Activated CD4-positive, CD25-positive, alpha-beta regulatory T cell treated with anti-CD3 and anti-CD28 coated beads, Interleukin-2, amount 50 U/mL, for 24 hours (primary cell): ENCODE results near the gene CUL3.

ENCODE experiments used
- ATAC-seq, 2 donors: fragments of 150-1000 bp; cut with Tn5 transposase; one replicate each; pipeline ENCODE4 v1.10.0; 2021; ENCODE audit warnings: mild to moderate bottlenecking in 1 of 2, moderate library complexity in 1 of 2

CUL3 gene

GRCh38 chr2:224469374-224469964 is 115.7 kb downstream of the CUL3 start:
- ATAC-seq: no peak

GRCh38 chr2:224466304-224466895 is 118.8 kb downstream of the CUL3 start:
- ATAC-seq: no peak

- ATAC-seq: no peak
These were observed 123.8 kb downstream of the CUL3 start for GRCh38 chr2:224461391-224461790.

- no peak for ATAC-seq
These were observed 127.6 kb downstream of the CUL3 start for GRCh38 chr2:224457408-224458096.

GRCh38 chr2:224453892-224454291 is 131.3 kb downstream of the CUL3 start:
- ATAC-seq: no peak

- peak; percentile 17 to 28 for ATAC-seq
These were observed 135.7 kb downstream of the CUL3 start for GRCh38 chr2:224449212-224450147.

GRCh38 chr2:224448236-224448635 is 136.9 kb downstream of the CUL3 start:
- ATAC-seq: no peak

GRCh38 chr2:224444783-224445182 is 140.4 kb downstream of the CUL3 start:
- ATAC-seq: no peak

- ATAC-seq: no peak
These were observed 141.1 kb downstream of the CUL3 start for GRCh38 chr2:224444021-224444420.

- peak in 1 of 2 donors; percentile 28 for ATAC-seq
These were observed 142.8 kb downstream of the CUL3 start for GRCh38 chr2:224442071-224442967.

GRCh38 chr2:224440988-224441387 is 144.2 kb downstream of the CUL3 start:
- no peak for ATAC-seq

GRCh38 chr2:224438726-224439125 is 146.4 kb downstream of the CUL3 start:
- ATAC-seq: no peak

- peak; percentile 48 to 53 for ATAC-seq
These were observed 148.5 kb downstream of the CUL3 start for GRCh38 chr2:224436634-224437033.

- no peak for ATAC-seq
These were observed 150.5 kb downstream of the CUL3 start for GRCh38 chr2:224434618-224435017.

GRCh38 chr2:224433442-224433841 is 151.7 kb downstream of the CUL3 start:
- ATAC-seq: no peak

GRCh38 chr2:224432003-224432579 is 153.1 kb downstream of the CUL3 start:
- ATAC-seq: no peak

GRCh38 chr2:224429441-224429810 is 155.7 kb downstream of the CUL3 start:
- no peak for ATAC-seq

GRCh38 chr2:224428787-224429440 is 156.2 kb downstream of the CUL3 start:
- ATAC-seq: no peak

- ATAC-seq: no peak
These were observed 157.7 kb downstream of the CUL3 start for GRCh38 chr2:224427471-224427870.

GRCh38 chr2:224426656-224427055 is 158.5 kb downstream of the CUL3 start:
- ATAC-seq: no peak

- no peak for ATAC-seq
These were observed 164.1 kb downstream of the CUL3 start for GRCh38 chr2:224421065-224421464.
